ENCODE results near the gene RHBDL1. TPM values are rescaled to one million over a fixed set of nuclear protein-coding genes. Genes with fewer than 3 reads are reported as not detected.
A peak's percentile ranks its signal among the peaks of the same experiment; 100 is the strongest.

Gene RHBDL1
- total and polyA plus RNA-seq, 9 of the 15 experiments (the other 6 are each of a cell fraction or from before 2014, with no cell fraction given): 0.03 to 5.6 (median 1.3) TPM; not detected in 1

- no peak for TF ChIP-seq PCBP2 (IDR thresholded peaks at IDR 0.05; ENCODE audit: low read depth, low read length, poor library complexity, severe bottlenecking)
- no peak for TF ChIP-seq ZNF133 (CRISPR knock-in tag; IDR thresholded peaks at IDR 0.05)
- TF ChIP-seq ZNF76 (CRISPR knock-in tag; IDR thresholded peaks at IDR 0.05; ENCODE audit: borderline replicate concordance): no peak
- TF ChIP-seq GABPB1 (CRISPR knock-in tag; IDR thresholded peaks at IDR 0.05): 0 out of 2 replicates have a peak, but pooled peaks have one; percentile 1
- no peak for TF ChIP-seq KLF1 (tag; IDR thresholded peaks at IDR 0.05)
- 0 out of 2 replicates have a peak, but pooled peaks have one; percentile 16 for TF ChIP-seq SUPT5H (IDR thresholded peaks at IDR 0.05)
- TF ChIP-seq PTBP1 (IDR thresholded peaks at IDR 0.05; ENCODE audit: low read depth, low read length): no peak
- peak in 1 of 2 experiments; percentile 20; a peak in 1 of 4 replicates for TF ChIP-seq RAD21 (CRISPR knock-in tag; conservative IDR thresholded peaks at IDR 0.05 in 1 of 2, IDR thresholded peaks at IDR 0.05 in 1 of 2)
- 0 out of 2 replicates have a peak, but pooled peaks have one; percentile 22 for TF ChIP-seq ZNF143 (CRISPR knock-in tag; IDR thresholded peaks at IDR 0.05)
- no peak for TF ChIP-seq ETV5 (CRISPR knock-in tag; IDR thresholded peaks at IDR 0.05; ENCODE audit: low read depth)
- no peak for TF ChIP-seq MEF2A (IDR thresholded peaks at IDR 0.05; ENCODE audit: control insufficient read depth, low read depth, low read length)
- TF ChIP-seq RBM22 (IDR thresholded peaks at IDR 0.05; ENCODE audit: low read depth, low read length, poor library complexity, severe bottlenecking): no peak
- no peak for TF ChIP-seq GABPA (tag; conservative IDR thresholded peaks at IDR 0.05; ENCODE audit: low read depth)
Measured at GRCh38 chr16:680967-681745, 5.7 kb downstream of the RHBDL1 start (continued).

Measured in K562 (cell line).